ENCODE data around the gene PRDM2. TPM values are rescaled to one million over a fixed set of nuclear protein-coding genes. Genes with fewer than 3 reads are reported as not detected.

PRDM2 gene
- total and polyA plus RNA-seq, 8 donors: 9.3 to 26.4 (median 15.1) TPM

GRCh38 chr1:13722808-13723360, 22.9 kb downstream of the PRDM2 start:
- H3K4me3 ChIP-seq: no peak overlapping the region
- no peak overlapping the region for H3K27ac ChIP-seq
- H3K9me3 ChIP-seq: no peaks in the 10 kb centered on the region
- TF ChIP-seq CTCF (IDR thresholded peaks at IDR 0.05): no peak
- DNase-seq (no peak), FAIRE-seq (no peak), ATAC-seq (no peak)
- 86 to 92% methylated on average over 7 of the region's 7 CpGs for WGBS, 2 donors
- H3K27me3 ChIP-seq: no peaks in the 10 kb centered on the region
- no peaks in the 10 kb centered on the region for H3K4me1 ChIP-seq
- H3K36me3 ChIP-seq: no peaks in the 10 kb centered on the region
- intact Hi-C loops (cut with DNase I): no loop called here

- intact Hi-C loops (cut with DNase I): no loop called here
- Histone ChIP-seq H3K4me3 (no peak overlapping the region), H3K4me1 (no peaks in the 10 kb centered on the region), H3K9me3 (no peaks in the 10 kb centered on the region), H3K27me3 (no peaks in the 10 kb centered on the region), H3K36me3 (no peaks in the 10 kb centered on the region), H3K27ac (no peak overlapping the region)
- DNase-seq: no peak
- 89 to 91% methylated on average over 4 of the region's 4 CpGs for WGBS, 2 donors
- no peak for FAIRE-seq
- peak in 3 of 4 donors; percentile 30 to 74 (median 37) for ATAC-seq
- no peak for TF ChIP-seq CTCF (IDR thresholded peaks at IDR 0.05)
These were observed 23.8 kb downstream of the PRDM2 start for GRCh38 chr1:13723810-13724209.

- Histone ChIP-seq H3K27me3 (no peaks in the 10 kb centered on the region), H3K4me1 (no peaks in the 10 kb centered on the region), H3K27ac (no peak overlapping the region), H3K9me3 (no peaks in the 10 kb centered on the region), H3K4me3 (no peak overlapping the region), H3K36me3 (no peaks in the 10 kb centered on the region)
- peak in 2 of 4 donors; percentile 20 to 29 for TF ChIP-seq CTCF (IDR thresholded peaks at IDR 0.05)
- DNase-seq (peak in 1 of 6 donors; percentile 20), FAIRE-seq (no peak), ATAC-seq (peak in 3 of 4 donors; percentile 58 to 68 (median 65))
- intact Hi-C loops (cut with DNase I): no loop called here
- WGBS, 2 donors: 47 to 51% methylated on average over 4 of the region's 4 CpGs
These were observed 25.8 kb downstream of the PRDM2 start for GRCh38 chr1:13725714-13726175.

- H3K4me3 ChIP-seq: no peak overlapping the region
- ATAC-seq (no peak), DNase-seq (no peak), FAIRE-seq (no peak)
- H3K36me3 ChIP-seq: no peaks in the 10 kb centered on the region
- no peaks in the 10 kb centered on the region for H3K4me1 ChIP-seq
- no peak for TF ChIP-seq CTCF (IDR thresholded peaks at IDR 0.05)
- no peaks in the 10 kb centered on the region for H3K27me3 ChIP-seq
- no peak overlapping the region for H3K27ac ChIP-seq
- H3K9me3 ChIP-seq: no peaks in the 10 kb centered on the region
- intact Hi-C loops (cut with DNase I): no loop called here
- 73 to 88% methylated on average over 4 of the region's 4 CpGs for WGBS, 2 donors
These were observed 28.2 kb downstream of the PRDM2 start for GRCh38 chr1:13728091-13728715.

GRCh38 chr1:13730291-13730690, 30.3 kb downstream of the PRDM2 start:
- H3K27me3 ChIP-seq: no peaks in the 10 kb centered on the region
- no peak for ATAC-seq
- no peak for DNase-seq
- no peaks in the 10 kb centered on the region for H3K9me3 ChIP-seq
- FAIRE-seq: no peak
- intact Hi-C loops (cut with DNase I): no loop called here
- H3K4me1 ChIP-seq: no peaks in the 10 kb centered on the region
- no peaks in the 10 kb centered on the region for H3K36me3 ChIP-seq
- H3K4me3 ChIP-seq: no peak overlapping the region
- WGBS, 2 donors: 64 to 69% methylated on average over 1 of the region's 1 CpG
- no peak overlapping the region for H3K27ac ChIP-seq
- no peak for TF ChIP-seq CTCF (IDR thresholded peaks at IDR 0.05)
